Ureter (tissue), 1 donor: Measurements from ENCODE around the gene CEP162. TPM values are rescaled to one million over a fixed set of nuclear protein-coding genes. Genes with fewer than 3 reads are reported as not detected.
"Not testable (repeated sequence)": the region's sequence is repeated elsewhere in the genome, so short reads cannot be mapped to it uniquely, and the experiment has no call there.

Source experiments
- DNase-seq: peaks from one replicate; pipeline ENCODE4 v3.0.0-alpha.2; 2020; ENCODE audit warnings: low spot score
- total RNA-seq: library from RNA; stranded (reverse); gene quantifications from one replicate; pipeline ENCODE4 v1.2.4, GENCODE V29; 2023
- donor health status: DM: yes; HTN: yes; CAD: no.

CEP162 gene
- total RNA-seq, 1 donor from 2014 or later, result 13.1 TPM

GRCh38 chr6:84224251-84224650, 3.2 kb downstream of the CEP162 start:
- DNase-seq, result no peak

GRCh38 chr6:84223608-84224007, 3.8 kb downstream of the CEP162 start:
- DNase-seq, result not testable (repeated sequence)

- no peak for DNase-seq
Observed at GRCh38 chr6:84222426-84222825, 5.0 kb downstream of the CEP162 start.

- DNase-seq, result no peak
Observed at GRCh38 chr6:84220809-84221409, 6.5 kb downstream of the CEP162 start.

GRCh38 chr6:84218091-84218490, 9.4 kb downstream of the CEP162 start:
- DNase-seq, result no peak

GRCh38 chr6:84213217-84213616, 14.2 kb downstream of the CEP162 start:
- no peak for DNase-seq

- DNase-seq, result no peak
Observed at GRCh38 chr6:84204011-84204410, 23.4 kb downstream of the CEP162 start.

- not testable (repeated sequence) for DNase-seq
Observed at GRCh38 chr6:84199987-84200386, 27.5 kb downstream of the CEP162 start.

GRCh38 chr6:84197708-84198107, 29.7 kb downstream of the CEP162 start:
- DNase-seq, result no peak

- DNase-seq, result no peak
Observed at GRCh38 chr6:84193114-84193708, 34.2 kb downstream of the CEP162 start.

GRCh38 chr6:84191802-84192201, 35.6 kb downstream of the CEP162 start:
- no peak for DNase-seq

GRCh38 chr6:84189356-84189755, 38.1 kb downstream of the CEP162 start:
- not testable (repeated sequence) for DNase-seq

- DNase-seq, result no peak
Observed at GRCh38 chr6:84183430-84183829, 44.0 kb downstream of the CEP162 start.

GRCh38 chr6:84182001-84182400, 45.4 kb downstream of the CEP162 start:
- DNase-seq, result no peak

GRCh38 chr6:84177241-84177640, 50.2 kb downstream of the CEP162 start:
- no peak for DNase-seq

- DNase-seq, result no peak
Observed at GRCh38 chr6:84172574-84172973, 54.9 kb downstream of the CEP162 start.

- DNase-seq, result no peak
Observed at GRCh38 chr6:84172080-84172479, 55.4 kb downstream of the CEP162 start.

- DNase-seq, result no peak
Observed at GRCh38 chr6:84167457-84167856, 60.0 kb downstream of the CEP162 start.

GRCh38 chr6:84166395-84166794, 61.0 kb downstream of the CEP162 start:
- no peak for DNase-seq

GRCh38 chr6:84164328-84164727, 63.1 kb downstream of the CEP162 start:
- DNase-seq, result not testable (repeated sequence)

- DNase-seq, result no peak
Observed at GRCh38 chr6:84161190-84161589, 66.3 kb downstream of the CEP162 start.

GRCh38 chr6:84156306-84156705, 71.1 kb downstream of the CEP162 start:
- no peak for DNase-seq

- DNase-seq, result no peak
Observed at GRCh38 chr6:84151669-84152068, 75.8 kb downstream of the CEP162 start.

- no peak for DNase-seq
Observed at GRCh38 chr6:84150705-84151104, 76.7 kb downstream of the CEP162 start.
